DND-41 (cell line): Measurements from ENCODE around the gene TYW1.

Source experiments
- EZH2 ChIP-seq: IDR thresholded peaks from 3 replicates; pipeline ENCODE4 v1.6.1; 2012; ENCODE audit warnings: borderline replicate concordance, low read depth, mild to moderate bottlenecking, moderate library complexity, low read length, inconsistent platforms; ENCODE audit not compliant: severe bottlenecking
- TF ChIP-seq, protein P1 (sequence below): IDR thresholded peaks from 2 replicates; pipeline ENCODE4 v1.5.1; 2012; ENCODE audit warnings: borderline replicate concordance, low read length, moderate library complexity, mild to moderate bottlenecking; ENCODE audit not compliant: poor library complexity, severe bottlenecking; ENCODE audit errors: extremely low read depth

DNA sequence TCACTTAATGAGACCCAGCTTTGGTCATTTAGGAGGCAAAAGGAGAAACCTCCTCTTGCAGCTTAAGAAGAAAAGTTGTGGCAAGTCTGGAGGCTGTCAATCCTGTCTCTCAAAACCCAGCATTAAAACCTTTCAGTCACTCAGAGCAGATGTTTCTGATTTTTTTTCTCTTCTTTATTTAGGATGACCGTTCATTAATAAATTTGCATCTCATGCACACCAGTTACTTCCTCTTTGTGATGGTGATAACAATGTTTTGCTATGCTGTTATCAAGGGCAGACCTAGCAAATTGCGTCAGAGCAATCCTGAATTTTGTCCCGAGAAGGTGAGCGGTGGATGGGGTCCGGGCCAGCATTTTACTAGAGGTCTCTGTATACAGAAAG lies 43.6 kb upstream of the TYW1 start:
- TF ChIP-seq EZH2, result no peak
- TF ChIP-seq, protein P1, sequence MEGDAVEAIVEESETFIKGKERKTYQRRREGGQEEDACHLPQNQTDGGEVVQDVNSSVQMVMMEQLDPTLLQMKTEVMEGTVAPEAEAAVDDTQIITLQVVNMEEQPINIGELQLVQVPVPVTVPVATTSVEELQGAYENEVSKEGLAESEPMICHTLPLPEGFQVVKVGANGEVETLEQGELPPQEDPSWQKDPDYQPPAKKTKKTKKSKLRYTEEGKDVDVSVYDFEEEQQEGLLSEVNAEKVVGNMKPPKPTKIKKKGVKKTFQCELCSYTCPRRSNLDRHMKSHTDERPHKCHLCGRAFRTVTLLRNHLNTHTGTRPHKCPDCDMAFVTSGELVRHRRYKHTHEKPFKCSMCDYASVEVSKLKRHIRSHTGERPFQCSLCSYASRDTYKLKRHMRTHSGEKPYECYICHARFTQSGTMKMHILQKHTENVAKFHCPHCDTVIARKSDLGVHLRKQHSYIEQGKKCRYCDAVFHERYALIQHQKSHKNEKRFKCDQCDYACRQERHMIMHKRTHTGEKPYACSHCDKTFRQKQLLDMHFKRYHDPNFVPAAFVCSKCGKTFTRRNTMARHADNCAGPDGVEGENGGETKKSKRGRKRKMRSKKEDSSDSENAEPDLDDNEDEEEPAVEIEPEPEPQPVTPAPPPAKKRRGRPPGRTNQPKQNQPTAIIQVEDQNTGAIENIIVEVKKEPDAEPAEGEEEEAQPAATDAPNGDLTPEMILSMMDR, result no peak
